SK-N-SH (cell line): ENCODE data around the gene SFPQ. TPM values are rescaled to one million over a fixed set of nuclear protein-coding genes. Genes with fewer than 3 reads are reported as not detected.

Source experiments
- CTCF ChIA-PET: fragments of 300-600, 350-600 bp; formaldehyde crosslinking; extraction: SDS; loops from one replicate; lab custom pipeline; 2021; lab: Yijun Ruan, JAX
- POLR2A ChIA-PET: fragments of 350-600 bp; sonication (Branson Sonifier 250); formaldehyde crosslinking; extraction: SDS; loops from one replicate; lab custom pipeline; 2020; ENCODE audit warnings: antibody characterized with exemption, inconsistent platforms; lab: Yijun Ruan, JAX
- DNase-seq: peaks from one replicate; pipeline ENCODE4 v3.0.0; 2012
- H2AFZ ChIP-seq: fragments of 200-600 bp; sonication (generic); 2 replicates; pipeline ENCODE4 v1.8.1; 2016; ENCODE audit warnings: antibody characterized with exemption, mild to moderate bottlenecking, low read depth
- H3F3A ChIP-seq: fragments of 200-600 bp; sonication (generic); replicated peaks from 2 replicates; pipeline ENCODE3; 2016; ENCODE audit warnings: antibody characterized with exemption, mild to moderate bottlenecking; ENCODE audit not compliant: insufficient read depth
- H3K27ac ChIP-seq, 2 experiments: fragments of 200-500 bp in 1 of 2; fragments of 200-600 bp in 1 of 2; sonication (Bioruptor generic) in 1 of 2; sonication (generic), shearing (Covaris generic) in 1 of 2; 2 replicates each; pipeline versions ENCODE4 v1.5.1 to v1.6.1; 2014 to 2016; ENCODE audit warnings: low read depth in 2 of 2, inconsistent platforms in 1 of 2, low read length in 1 of 2, mild to moderate bottlenecking in 1 of 2, mixed read lengths in 1 of 2
- H3K27me3 ChIP-seq: fragments of 200-600 bp; sonication (generic), shearing (Covaris generic); 2 replicates; pipeline ENCODE4 v1.6.1; 2016; ENCODE audit warnings: mixed run types; ENCODE audit not compliant: insufficient read depth
- H3K36me3 ChIP-seq, 2 experiments: fragments of 200-500 bp in 1 of 2; fragments of 200-600 bp in 1 of 2; sonication (Bioruptor generic) in 1 of 2; sonication (generic) in 1 of 2; replicated peaks in 1 of 2; 2 replicates each; pipeline versions ENCODE3 to v1.5.1; 2014 to 2016; ENCODE audit warnings: low read length in 1 of 2, mild to moderate bottlenecking in 1 of 2; ENCODE audit not compliant: insufficient read depth in 2 of 2, control insufficient read depth in 1 of 2
- H3K4me1 ChIP-seq, 2 experiments: fragments of 200-500 bp in 1 of 2; fragments of 200-600 bp in 1 of 2; sonication (Bioruptor generic) in 1 of 2; sonication (generic), shearing (Covaris generic) in 1 of 2; 2 replicates each; pipeline versions ENCODE4 v1.5.1 to v1.6.1; 2014 to 2016; ENCODE audit warnings: low read depth in 1 of 2, low read length in 1 of 2, mixed run types in 1 of 2; ENCODE audit not compliant: insufficient read depth in 2 of 2, control insufficient read depth in 1 of 2
- H3K4me2 ChIP-seq: fragments of 200-600 bp; sonication (generic), shearing (Covaris generic); 2 replicates; pipeline ENCODE4 v1.6.1; 2017; ENCODE audit warnings: mixed run types
- H3K4me3 ChIP-seq, 2 experiments: fragments of 200-500 bp in 1 of 2; fragments of 200-600 bp in 1 of 2; sonication (Bioruptor generic) in 1 of 2; sonication (generic), shearing (Covaris generic) in 1 of 2; 2 replicates each; pipeline versions ENCODE4 v1.5.1 to v1.8.1; 2014 to 2016; ENCODE audit warnings: low read depth in 2 of 2, inconsistent platforms in 1 of 2, low read length in 1 of 2, mild to moderate bottlenecking in 1 of 2, mixed read lengths in 1 of 2, moderate library complexity in 1 of 2
- H3K79me2 ChIP-seq: fragments of 200-600 bp; sonication (generic); 2 replicates; pipeline ENCODE4 v1.8.1; 2017; ENCODE audit warnings: mild to moderate bottlenecking; ENCODE audit not compliant: insufficient read depth
- H3K9ac ChIP-seq: fragments of 200-600 bp; sonication (generic); 2 replicates; pipeline ENCODE4 v1.6.1; 2017; ENCODE audit warnings: mixed run types
- H3K9me2 ChIP-seq: fragments of 200-600 bp; sonication (generic); 2 replicates; pipeline ENCODE4 v1.6.1; 2017; ENCODE audit warnings: mixed run types
- H3K9me3 ChIP-seq: fragments of 200-600 bp; sonication (generic); 2 replicates; pipeline ENCODE4 v1.6.1; 2017; ENCODE audit warnings: mixed run types, mild to moderate bottlenecking, moderate library complexity
- H4K20me1 ChIP-seq: fragments of 200-600 bp; sonication (generic); 2 replicates; pipeline ENCODE4 v1.6.1; 2017; ENCODE audit warnings: mild to moderate bottlenecking, mixed run types; ENCODE audit not compliant: insufficient read depth
- CHD2 ChIP-seq: fragments of 150-350 bp; IDR thresholded peaks from 2 replicates; pipeline ENCODE4 v1.6.1; 2018; ENCODE audit warnings: low read length; ENCODE audit not compliant: partially characterized antibody
- ELF1 ChIP-seq: IDR thresholded peaks from 2 replicates; pipeline ENCODE4 v1.4.0; 2012
- EP300 ChIP-seq, 2 experiments: IDR thresholded peaks; 2 replicates each; pipeline versions ENCODE4 v1.4.0 to v1.6.1; 2012; ENCODE audit warnings: borderline replicate concordance in 1 of 2, low read depth in 1 of 2, low read length in 1 of 2
- EZH2phosphoT487 ChIP-seq: fragments of 200-600 bp; sonication (generic); IDR thresholded peaks from 2 replicates; pipeline ENCODE4 v1.6.1; 2017; ENCODE audit warnings: low read depth, mixed run types, mild to moderate bottlenecking, antibody characterized with exemption, moderate library complexity, borderline replicate concordance
- GABPA ChIP-seq: IDR thresholded peaks from 2 replicates; pipeline ENCODE4 v1.4.0; 2012; ENCODE audit warnings: low read depth, mild to moderate bottlenecking
- MXI1 ChIP-seq: IDR thresholded peaks from 2 replicates; pipeline ENCODE4 v1.6.1; 2012; ENCODE audit warnings: mild to moderate bottlenecking, low read depth, low read length, improper control_type of control experiment
- NFIC ChIP-seq: IDR thresholded peaks from 2 replicates; pipeline ENCODE4 v1.4.0; 2012; ENCODE audit warnings: borderline replicate concordance
- POLR2AphosphoS5 ChIP-seq: IDR thresholded peaks from 2 replicates; pipeline ENCODE4 v1.6.1; 2012; ENCODE audit warnings: low read depth, low read length
- RAD21 ChIP-seq: IDR thresholded peaks from 2 replicates; pipeline ENCODE4 v1.6.1; 2012; ENCODE audit warnings: mild to moderate bottlenecking, low read length
- RCOR1 ChIP-seq: fragments of 150-350 bp; IDR thresholded peaks from 2 replicates; pipeline ENCODE4 v1.6.1; 2017; ENCODE audit warnings: antibody characterized with exemption, low read length
- RFX5 ChIP-seq: IDR thresholded peaks from 2 replicates; pipeline ENCODE4 v1.6.1; 2012; ENCODE audit warnings: mild to moderate bottlenecking, improper control_type of control experiment, low read length
- RXRA ChIP-seq: IDR thresholded peaks from 2 replicates; pipeline ENCODE4 v1.4.0; 2012; ENCODE audit warnings: low read depth, mild to moderate bottlenecking, borderline replicate concordance
- TCF12 ChIP-seq: IDR thresholded peaks from 2 replicates; pipeline ENCODE4 v1.4.0; 2012
- USF1 ChIP-seq: IDR thresholded peaks from 2 replicates; pipeline ENCODE4 v1.4.0; 2012; ENCODE audit warnings: low read depth, borderline replicate concordance
- USF2 ChIP-seq: fragments of 150-350 bp; IDR thresholded peaks from 2 replicates; pipeline ENCODE4 v1.6.1; 2017; ENCODE audit warnings: antibody characterized with exemption, low read length, low read depth, borderline replicate concordance
- WGBS: methylation state at CpG from one replicate; pipeline ENCODE4 v1.1.6; 2017; ENCODE audit warnings: low lambda C conversion rate; 5-methylcytosine and 5-hydroxymethylcytosine counted together
- polyA plus RNA-seq, 3 experiments: library from polyadenylated mRNA; depleted of rRNA; stranded (reverse); fragments of >200 nt; gene quantifications; 2 replicates each; pipeline ENCODE4 v1.2.3, GENCODE V29; 2012

The SFPQ gene
- polyA plus RNA-seq, 1 of the 3 experiments (the other 2 are of a cell fraction): 85.6 TPM

DNA sequence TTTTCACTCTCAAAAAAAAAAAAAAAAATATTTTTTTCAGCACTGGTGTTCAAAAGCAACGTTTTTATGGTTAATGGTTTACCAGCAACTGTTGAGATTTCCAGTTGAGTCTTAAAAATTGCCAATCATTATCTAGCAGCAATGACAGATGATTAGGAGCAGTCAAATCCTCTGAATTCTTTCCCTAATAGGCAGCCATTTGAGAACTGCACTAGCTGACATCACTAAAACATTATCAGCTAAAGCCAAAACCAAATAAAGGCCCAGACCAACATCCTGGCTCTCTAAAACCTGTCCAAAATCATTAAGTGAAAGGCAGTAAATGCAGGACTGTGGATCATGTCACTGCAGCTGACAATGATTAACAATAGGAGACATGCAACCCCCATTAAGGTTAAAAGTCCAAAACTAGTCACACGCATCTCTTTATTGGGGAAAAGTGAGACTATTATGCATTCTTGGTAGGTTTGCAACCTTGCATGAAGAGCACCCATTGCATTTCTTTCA, 14.0 kb downstream of the SFPQ start:
- POLR2A ChIA-PET: interaction anchor here (0.6 to 0.7 kb wide), 2 partner anchors 11 to 249 kb away, joined by 3 read pairs; partner anchors contain the start of gene DLGAP3
- TF ChIP-seq TCF12 (no peak), NFIC (no peak), RAD21 (no peak), USF2 (no peak), CHD2 (no peak), RXRA (no peak), USF1 (no peak), RFX5 (no peak), GABPA (no peak), EP300 (IDR thresholded peaks at IDR 0.05; ENCODE audit: borderline replicate concordance in 1 of 2, low read depth in 1 of 2, low read length in 1 of 2) (no peak), EZH2phosphoT487 (no peak), POLR2AphosphoS5 (no peak), ELF1 (no peak), RCOR1 (no peak)
- Histone ChIP-seq H3K36me3 (peaks cover 84 to 92% of the 10 kb centered on the region in 2 experiments), H4K20me1 (peaks cover 99% of the 10 kb centered on the region), H3K4me3 (no peak overlapping the region), H3K9me3 (no peaks in the 10 kb centered on the region), H2AFZ (no peak overlapping the region), H3K4me1 (peaks cover 0 to 6% of the 10 kb centered on the region in 2 experiments; a peak in 2 of 4 replicates), H3K9me2 (no peaks in the 10 kb centered on the region; the same call in 1 of the 2 replicates), H3K27me3 (no peaks in the 10 kb centered on the region), H3K27ac (peak overlapping the region in 1 of 2 experiments; percentile 5; a peak in 3 of 4 replicates), H3K9ac (no peak overlapping the region), H3F3A (peaks cover 91% of the 10 kb centered on the region), H3K4me2 (no peak overlapping the region), H3K79me2 (peaks cover 63% of the 10 kb centered on the region)
- no peak for DNase-seq
- CTCF ChIA-PET: no interaction called here
- WGBS: 43% methylated on average over 2 of the region's 2 CpGs

- Histone ChIP-seq H3K36me3 (peaks cover 78 to 85% of the 10 kb centered on the region in 2 experiments), H3K27ac (peak overlapping the region in 1 of 2 experiments; percentile 8; a peak in 2 of 4 replicates), H3K9me3 (no peaks in the 10 kb centered on the region), H3K9ac (no peak overlapping the region), H4K20me1 (peaks cover 96% of the 10 kb centered on the region), H3K79me2 (peaks cover 57% of the 10 kb centered on the region), H3F3A (peaks cover 88% of the 10 kb centered on the region), H3K27me3 (no peaks in the 10 kb centered on the region), H2AFZ (no peak overlapping the region), H3K4me2 (no peak overlapping the region), H3K4me1 (peaks cover 0 to 6% of the 10 kb centered on the region in 2 experiments; a peak in 2 of 4 replicates), H3K4me3 (no peak overlapping the region), H3K9me2 (no peaks in the 10 kb centered on the region; the same call in 1 of the 2 replicates)
- POLR2A ChIA-PET: interaction anchor here (0.6 to 0.7 kb wide), 2 partner anchors 11 to 249 kb away, joined by 3 read pairs; partner anchors contain the start of gene DLGAP3
- TF ChIP-seq POLR2AphosphoS5: 0 out of 2 replicates have a peak, but pooled peaks have one; percentile 23
- TF ChIP-seq MXI1: no peak
- CTCF ChIA-PET: interaction anchor here (0.8 kb wide), 1 partner anchor 326 kb away, joined by 3 read pairs; no protein-coding TSS in a partner anchor
- WGBS: 69% methylated on average over 2 of the region's 2 CpGs
- DNase-seq: no peak
Observed at GRCh38 chr1:35178295-35178695, 14.7 kb downstream of the SFPQ start.
